HG02938 (cell line): ENCODE results near the gene PEPD.

Experiments used
- ATAC-seq: cut with Tn5 transposase; IDR thresholded peaks from one replicate; pipeline ENCODE4 v1.9.1; 2021; ENCODE audit warnings: mild to moderate bottlenecking, moderate library complexity; ENCODE audit not compliant: unreplicated experiment

Gene PEPD

DNA sequence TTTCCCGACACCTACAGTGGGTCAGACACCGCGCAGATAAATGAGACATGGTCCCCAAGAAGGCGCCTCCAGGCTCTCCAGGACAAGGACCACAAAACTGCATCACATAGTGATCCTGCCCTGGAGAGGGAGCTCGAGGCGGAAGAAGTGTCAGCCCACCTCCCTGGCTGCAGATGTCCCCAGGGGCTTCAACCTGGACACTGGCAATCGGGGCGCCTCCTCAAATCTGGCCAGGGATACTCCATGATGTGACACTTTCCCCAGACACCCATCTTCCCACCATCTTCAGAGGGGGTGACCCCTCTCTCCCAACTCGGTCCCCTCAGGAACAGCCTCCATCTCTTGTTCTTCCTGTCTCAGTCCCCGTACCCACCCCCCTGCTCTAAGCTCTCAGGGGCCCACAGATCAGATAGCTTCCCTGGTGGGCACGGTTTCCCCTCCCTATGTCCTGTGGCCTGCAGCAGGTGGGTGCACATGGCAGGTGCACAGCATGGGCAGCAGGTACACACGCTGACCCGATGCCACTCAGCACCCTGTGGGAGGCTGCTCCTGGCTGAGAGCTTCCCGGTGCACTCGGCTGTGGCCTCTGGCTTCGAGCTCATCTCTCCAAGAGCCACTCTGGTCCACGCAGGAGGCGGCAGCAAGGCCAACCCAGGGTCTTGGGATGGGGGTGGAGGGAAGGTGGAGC lies 61.2 kb downstream of the PEPD start:
- ATAC-seq: no peak

DNA sequence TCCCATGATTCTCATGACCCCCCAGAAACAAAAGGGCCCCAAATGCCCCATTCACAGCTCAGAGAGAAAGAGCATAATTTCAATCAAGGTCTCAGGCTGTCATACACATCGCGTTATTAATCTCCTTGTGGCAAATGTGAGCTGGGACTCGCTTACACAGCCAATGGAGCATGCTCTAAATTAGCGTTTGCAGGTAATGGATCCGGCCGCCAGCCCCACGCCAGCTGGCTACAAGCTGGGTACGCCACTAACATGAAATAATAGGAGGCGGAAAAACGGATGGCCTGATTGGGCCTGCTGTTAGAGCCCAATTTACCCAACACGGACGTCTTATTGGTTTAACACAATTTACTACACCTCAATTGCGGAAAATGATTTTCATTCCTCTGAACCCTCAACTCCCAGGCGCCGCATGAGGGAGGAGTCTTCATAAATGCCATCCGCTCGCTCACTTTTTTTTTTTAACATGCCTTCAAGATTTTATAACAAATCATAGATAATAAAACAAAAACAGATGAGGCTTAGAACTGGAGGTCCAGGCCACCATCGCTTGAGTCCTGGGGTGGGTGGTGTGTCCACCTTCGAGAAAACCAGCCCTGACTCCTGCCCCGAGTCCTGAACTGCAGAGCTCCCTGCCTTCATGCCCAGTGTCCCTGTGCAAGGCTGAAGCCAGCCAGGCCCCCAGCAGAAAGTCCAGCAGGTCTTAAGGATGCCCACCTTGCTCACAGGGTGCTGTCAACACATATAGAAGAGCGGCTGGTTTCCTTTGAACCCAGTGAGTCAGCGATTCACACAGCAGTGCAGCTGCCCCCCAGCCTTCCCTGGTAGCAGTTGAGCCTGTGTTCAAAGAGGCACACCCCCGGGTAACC lies 62.1 kb downstream of the PEPD start:
- ATAC-seq: no peak

DNA sequence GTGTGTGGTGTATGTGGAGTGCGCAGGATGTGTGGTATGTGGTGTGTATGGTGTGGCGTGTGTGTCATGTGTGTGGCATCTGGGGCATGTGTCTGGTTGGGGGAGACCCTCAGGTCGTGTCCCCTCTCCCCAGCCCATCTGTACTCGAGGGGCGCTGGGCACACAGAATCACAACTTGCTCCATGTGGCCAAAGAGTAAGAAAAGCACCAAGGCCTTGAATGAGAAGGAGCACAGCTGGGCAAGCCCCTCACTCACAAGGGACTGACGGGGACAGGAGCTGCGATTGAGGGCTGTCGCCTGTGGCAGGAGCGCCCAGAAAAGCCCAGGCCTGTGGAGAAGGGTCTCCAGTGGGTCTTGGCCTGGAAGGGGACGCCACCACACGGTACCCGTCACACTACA lies 62.8 kb downstream of the PEPD start:
- no peak for ATAC-seq

DNA sequence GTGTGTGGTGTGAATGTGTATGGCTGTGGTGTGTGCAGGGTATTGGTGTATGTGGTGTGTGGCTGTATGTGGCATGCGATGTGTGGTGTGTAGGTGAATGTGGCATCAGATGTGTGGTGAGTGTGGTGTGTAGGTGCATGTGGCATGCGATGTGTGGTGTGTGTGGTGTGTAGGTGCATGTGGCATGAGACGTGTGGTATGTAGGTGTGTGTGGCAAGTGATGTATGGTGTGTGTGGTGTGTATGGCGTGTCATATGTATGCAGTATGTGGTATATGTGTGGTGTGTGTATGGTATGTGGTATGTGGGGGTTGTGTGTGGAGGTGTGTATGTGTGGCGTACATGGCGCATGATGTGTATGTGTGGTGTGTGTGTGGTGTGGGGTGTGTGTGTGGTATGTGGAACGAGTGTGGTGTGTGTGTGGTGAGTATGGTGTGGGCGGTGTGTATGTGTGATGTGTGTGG lies 63.4 kb downstream of the PEPD start:
- no peak for ATAC-seq

DNA sequence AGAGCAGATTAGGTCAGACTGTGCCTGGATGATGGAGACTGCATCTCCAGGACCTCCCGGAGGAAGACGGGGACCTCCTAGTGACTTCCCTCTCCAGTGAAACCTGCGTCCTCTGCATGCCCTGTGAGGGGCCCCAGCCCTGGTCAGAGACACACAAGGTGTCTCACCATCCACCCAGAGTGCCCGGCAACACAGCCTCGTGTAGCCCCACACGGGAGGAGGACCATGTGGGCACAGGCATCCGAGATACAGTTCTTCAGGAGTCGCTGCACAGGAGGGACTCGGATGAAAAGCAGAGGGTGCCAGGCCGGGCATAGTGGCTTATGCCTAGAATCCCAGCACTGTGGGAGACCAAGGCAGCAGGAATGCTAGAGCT lies 64.8 kb downstream of the PEPD start:
- no peak for ATAC-seq

DNA sequence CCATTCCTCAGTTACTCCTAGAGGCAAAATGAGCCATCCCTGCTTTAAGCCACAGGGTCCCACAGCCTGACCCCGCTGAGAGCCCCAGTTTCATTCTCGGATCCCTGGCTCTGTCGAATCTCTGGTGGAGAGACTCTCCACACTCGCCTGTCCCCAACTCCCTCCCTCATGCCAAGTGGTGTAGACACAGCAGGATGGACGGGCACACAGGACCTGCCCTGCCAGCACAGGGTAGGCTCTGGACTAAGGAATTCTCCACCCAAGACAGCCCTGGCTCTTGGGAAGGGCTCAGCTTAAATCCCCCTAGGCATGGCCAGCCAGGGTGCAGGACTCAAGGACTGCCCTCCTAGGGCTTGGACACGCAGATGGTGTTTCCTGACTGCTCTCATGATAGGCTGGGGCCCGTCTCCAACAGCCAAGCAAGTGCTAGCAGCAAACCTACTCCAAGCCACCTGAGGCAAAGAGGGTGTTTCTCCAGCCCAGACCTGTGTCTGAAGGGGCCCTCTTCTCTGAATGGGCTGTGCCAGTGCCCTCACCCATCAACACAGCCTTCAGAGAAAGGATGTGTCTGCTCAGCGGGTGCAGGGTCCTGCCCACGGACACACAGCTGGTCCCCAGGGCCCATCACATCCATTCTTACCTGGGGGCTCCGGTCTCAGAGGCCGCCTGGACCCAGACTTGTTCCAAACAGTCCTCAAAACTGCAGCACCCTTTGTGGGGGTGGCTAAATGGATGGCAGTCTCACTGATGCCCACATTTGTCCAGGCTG lies 65.3 kb downstream of the PEPD start:
- ATAC-seq: no peak

DNA sequence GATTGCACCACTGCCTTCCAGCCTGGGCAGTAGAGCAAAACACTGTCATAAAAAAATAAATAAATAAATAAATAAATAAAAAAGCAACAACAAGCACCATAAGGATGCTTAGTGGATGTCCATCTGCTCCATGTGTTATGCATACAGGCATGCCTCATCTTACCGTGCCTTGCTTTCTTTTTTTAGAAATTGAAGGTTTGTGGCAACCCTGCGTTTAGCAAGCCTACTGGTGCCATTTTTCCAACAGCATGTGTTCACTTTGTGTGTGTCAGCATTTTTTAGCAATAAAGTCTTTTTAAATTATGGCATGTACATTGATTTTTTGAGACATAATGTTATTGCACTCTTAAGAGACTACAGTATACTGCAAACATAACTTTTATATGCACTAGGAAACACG lies 68.3 kb downstream of the PEPD start:
- no peak for ATAC-seq

DNA sequence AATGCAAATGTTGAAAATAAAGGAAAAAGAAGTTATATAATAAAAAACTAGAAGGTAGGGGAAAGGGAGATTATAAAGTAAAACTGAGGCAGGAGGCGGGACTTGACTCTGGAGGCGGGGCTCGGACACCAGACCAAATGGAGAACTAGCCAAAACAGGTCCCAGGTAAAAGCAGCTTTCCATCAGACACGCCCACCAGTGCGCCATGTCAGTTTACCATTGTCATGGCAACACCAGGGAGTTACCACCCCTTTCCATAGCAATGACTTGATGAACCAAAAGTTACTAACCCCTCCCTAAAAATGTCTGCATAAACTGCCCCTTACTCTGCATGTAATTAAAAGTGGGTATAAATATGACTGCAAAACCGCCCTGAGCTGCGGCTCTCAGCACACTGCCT lies 70.9 kb downstream of the PEPD start:
- no peak for ATAC-seq

DNA sequence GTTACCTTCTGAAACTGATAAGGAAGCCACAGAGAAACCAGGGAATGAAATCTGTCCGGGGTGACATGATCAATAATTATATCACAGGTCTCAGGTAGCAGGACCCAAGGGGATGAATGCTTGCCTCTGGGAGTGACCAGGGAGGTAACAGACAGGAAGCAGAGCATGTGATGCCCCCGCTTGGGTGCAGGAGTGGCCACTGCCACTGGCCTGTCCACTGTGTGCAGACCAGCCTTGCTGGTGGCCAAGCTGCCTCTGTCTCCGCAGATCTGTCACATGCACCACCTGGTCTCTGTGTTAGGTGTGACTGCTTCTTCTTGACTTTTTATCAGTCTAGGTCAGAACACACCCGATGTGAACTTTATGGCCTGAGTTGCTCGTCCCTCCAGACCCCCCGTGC lies 71.8 kb downstream of the PEPD start:
- no peak for ATAC-seq

DNA sequence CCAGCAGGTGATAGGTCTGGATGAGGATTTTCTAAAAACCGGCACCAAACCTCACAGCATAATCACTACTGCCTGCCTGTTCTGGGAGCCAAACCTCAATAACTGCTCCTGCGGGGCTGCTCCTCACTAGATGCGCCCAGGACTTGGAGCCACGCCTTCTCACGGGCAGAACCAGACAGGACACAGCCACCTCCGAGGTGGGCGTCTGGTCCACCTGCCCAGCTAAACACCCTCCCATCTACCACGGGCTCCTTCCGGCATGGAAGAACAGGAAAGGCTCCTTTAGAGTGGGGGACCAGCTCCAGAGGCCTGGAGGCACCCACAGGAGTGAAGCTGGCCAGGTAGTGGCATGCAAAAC lies 73.5 kb downstream of the PEPD start:
- no peak for ATAC-seq

DNA sequence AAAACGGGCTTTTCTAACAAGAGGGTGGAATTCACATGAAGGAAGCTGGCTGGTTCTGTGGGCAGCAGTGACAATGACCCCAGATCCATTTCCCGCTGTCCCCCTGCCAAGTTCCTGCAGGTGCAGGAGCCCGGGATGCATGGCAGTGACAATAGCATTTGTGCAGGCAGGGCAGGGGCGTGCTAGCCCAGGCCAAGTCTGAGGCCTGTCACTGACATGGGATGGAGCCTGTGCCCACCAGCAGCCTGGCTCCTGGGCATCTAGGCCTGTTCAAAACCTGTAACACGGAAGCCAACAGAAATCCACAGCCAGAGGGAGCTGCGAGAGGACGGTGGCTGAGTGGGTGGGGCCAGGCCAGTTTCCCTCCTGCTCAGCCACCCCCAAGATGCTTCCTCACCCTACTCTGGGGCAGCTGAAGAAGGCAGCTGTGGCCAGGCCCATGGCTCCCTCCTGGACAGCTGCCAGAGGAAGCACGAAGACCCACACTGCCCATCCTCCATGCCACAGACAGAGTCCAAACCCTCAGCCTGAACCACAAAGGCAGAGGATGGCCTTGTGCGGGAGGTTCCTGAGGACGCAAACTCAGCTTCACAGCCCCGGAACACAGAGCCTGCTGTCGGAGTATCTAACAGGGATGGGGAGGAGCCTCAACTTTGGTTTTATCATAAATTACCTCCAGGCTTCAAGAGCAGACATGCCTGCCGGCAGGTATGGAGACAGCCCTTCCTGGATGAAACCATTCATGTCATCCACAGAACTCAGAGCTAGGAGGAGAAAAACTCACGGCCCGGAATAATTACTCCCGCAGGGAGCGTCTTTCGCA lies 74.0 kb downstream of the PEPD start:
- ATAC-seq: no peak

DNA sequence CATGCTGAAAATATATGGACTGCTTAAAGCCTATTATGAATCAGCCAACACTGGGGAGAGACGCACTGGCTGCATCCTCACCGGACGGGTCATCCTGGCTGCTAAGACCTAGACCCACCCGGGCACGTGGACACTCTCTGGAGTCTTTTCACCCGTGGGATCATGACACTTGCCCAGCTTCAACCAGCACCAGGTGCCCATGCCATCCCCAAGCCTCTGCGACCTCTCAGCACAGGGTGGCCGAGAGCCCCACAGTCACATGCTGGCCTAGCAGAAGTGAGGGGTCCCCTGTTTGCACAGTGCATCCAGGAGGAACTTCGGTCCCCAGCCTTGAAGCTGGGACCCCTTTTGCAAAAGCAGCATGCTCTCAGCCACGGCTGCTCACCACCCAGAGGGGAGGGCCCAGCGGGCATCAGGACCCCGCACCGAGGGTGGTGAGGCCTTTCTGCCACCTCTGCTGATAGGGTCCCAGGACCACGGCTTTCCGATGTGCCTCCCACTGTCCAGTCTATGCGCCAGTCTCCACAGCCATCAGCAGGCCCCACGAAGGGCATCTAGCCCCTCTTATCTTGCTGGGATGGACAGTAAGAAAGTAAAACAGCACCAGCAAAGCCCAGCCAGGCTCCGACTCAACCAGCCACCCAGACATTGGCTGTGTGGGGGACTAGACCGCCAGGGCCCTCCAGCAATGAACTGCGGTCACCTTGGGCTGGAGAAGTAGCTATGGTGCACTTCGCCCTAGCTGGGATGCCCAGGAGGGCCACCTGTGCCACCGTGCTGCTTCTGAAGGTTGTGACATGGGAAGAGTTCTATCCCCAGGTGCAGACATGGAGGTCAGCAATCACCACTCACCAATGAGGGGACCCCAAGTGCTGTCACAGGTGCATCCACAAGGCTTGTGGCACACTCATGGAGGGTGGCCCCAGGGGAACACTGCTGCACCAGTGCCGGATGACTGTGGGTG lies 75.0 kb downstream of the PEPD start:
- ATAC-seq: no peak

DNA sequence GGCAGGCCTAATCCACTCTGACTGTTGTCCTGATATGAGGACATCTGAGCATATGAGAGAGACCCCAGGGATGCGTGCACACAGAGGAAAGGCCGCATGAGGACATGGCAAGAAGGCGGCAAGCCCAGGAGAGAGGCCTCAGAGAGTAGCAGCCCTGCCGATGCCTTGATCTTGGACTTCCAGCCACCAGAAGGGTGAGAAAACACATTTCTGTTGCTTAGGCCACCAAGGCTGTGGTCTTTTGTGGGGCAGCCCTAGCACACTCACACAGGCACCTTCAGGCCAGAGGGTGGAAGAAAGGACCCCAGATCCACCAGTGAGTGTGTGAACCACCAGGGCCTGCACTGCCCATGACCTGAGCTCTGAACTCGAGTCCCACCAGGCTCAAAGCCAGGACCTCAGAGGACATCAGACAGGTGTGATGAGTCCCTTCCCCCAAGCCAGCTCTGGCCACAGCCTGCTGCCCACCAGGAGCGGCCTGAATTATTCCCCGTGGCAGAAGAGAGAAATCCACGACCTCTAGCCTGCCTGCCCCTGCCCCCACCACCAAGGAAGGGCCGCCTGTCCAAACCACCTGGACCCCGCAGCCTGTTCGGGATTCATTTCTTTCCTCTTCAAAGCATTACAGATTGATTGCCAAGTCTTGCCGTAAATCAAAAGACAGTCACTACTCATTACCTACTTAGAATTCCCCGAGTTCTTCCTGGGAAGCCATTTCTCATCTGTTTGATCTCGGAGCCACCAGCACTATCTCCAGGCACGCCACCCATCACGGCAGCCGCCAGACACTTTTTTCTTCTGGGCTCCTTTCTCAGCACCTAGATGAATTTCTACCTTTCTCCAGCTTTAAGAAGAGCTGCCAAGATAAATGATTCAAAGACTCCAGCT lies 75.9 kb downstream of the PEPD start:
- ATAC-seq: no peak

DNA sequence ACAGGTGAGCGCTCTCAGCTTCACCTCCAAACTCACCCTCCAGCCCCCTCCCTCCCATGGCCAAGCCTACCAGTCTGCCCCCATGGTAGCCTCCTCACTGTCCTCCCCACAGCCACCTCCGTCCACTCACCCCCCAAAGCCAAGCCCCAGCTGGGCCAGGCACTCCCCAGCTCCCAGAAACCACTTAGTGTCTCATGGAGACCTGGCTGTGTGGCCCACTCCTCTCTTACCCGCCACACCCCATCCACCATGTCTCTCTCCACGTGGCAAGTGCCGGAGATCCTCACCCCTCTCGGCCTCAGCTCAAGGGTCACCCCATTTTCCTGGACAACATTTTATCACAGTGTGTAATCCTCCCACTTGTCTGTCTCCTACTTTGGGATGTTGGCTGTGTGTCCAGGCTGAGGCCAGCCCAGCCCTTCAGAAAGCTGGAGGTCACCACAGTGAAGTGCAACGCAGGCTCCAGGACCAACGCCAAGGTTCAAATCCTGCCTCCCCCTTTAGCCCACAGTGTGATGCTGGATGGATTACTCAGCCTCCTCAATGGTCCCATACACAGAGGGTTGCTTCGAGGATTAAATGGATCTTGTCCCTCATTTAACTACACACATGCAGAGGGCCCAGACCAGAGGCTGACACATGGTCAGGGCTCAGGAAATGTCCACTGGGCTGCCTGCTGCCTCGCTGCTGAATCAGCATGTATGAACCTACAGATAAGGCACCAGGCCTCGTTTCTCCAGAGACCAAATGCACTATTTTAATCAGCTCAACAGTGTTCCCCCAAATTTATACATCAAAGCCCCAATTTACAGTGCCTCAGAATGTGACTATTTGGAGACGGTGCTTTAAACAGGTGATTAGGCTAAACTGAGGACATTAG lies 76.8 kb downstream of the PEPD start:
- ATAC-seq: no peak

DNA sequence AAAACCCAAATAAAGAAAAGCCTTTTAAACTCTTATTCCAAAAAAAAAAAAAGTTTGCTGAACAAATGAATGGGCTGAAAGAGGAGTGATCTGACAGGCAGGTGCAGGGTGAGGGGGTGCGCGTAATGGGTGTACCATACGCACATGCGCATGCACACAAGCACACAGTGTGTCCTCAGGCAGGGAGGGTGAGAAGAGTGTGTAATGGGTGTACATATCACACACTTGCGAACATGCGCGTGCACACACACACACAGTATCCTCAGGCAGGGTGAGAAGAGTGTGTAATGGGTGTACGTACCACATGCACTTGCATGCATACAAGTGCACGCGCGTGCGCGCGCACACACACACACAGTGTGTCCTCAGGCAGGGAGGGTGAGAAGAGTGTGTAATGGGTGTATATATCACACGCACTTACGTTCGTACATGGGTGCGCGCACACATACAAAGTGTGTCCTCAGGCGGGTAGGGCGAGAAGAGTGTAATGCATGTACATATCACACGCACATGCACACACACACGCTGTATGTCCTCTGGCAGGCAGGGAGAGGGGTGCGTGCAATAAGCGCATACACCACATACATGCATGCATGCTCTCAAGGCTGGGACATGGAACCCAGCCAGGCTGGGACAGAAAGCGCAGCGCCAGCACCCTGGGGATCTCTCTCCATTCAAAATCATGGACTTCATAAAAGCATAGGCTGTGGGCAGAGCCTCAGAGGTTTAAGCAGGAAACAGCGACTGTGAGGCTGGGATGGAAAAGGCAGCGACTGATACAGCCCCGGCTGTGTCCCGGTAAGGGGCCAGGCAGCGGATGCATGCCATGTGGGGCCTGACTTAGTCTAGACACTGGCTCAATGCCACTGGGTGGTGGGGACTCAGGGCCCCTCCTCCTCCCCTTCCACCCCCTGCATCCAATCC lies 77.7 kb downstream of the PEPD start:
- no peak for ATAC-seq

DNA sequence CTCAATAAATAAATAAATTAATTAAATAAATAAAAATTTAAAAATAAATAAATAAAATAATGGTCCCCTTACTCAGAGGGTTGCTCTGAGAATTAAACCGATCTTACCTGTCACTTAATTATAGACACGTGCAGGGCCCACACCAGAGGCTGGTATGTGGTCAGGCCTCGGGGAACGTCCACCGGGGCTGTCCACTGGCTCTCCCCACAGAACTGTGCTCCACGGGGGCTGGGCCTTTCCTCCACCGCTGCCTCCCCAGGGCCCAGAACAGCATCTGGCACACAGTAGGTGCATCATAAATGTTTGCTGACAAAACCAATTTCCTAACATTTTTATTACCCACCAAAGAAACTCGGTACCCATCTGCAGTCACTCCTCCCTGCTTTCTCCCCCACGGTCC lies 78.9 kb downstream of the PEPD start:
- no peak for ATAC-seq

DNA sequence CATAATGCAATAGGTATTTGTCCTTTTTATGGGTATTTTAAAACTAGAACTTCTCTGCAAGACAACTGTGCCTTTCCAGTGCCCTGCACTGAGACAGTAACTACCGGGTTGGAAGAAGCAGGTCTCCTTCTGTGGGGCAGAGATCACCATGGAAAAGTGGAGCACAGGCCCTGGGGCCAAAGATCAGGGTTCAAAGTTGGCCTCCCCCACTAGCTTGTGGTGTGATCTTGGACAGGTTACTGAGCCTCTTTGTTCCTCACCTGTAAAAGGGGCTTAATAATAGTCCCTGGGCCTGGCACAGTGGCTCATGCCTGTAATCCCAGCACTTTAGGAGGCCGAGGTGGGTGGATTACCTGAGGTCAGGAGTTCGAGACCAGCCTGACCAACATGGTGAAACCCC lies 79.8 kb downstream of the PEPD start:
- ATAC-seq: no peak
